GM23338 (cell line): ENCODE data around the gene AKR1C1. TPM values are rescaled to one million over a fixed set of nuclear protein-coding genes. Genes with fewer than 3 reads are reported as not detected.
"Not testable (repeated sequence)": the region's sequence is repeated elsewhere in the genome, so short reads cannot be mapped to it uniquely, and the experiment has no call there.

ENCODE experiments used
- ATAC-seq: fragments of 200-7000 bp; cut with Tn5 transposase; 3 replicates; pipeline ENCODE4 v1.9.1; 2020
- DNase-seq: peaks from one replicate; pipeline ENCODE4 v3.0.0-alpha.2; 2015; ENCODE audit warnings: low spot score
- H2AFZ ChIP-seq: fragments of 200-600 bp; sonication (generic); 2 replicates; pipeline ENCODE4 v1.8.0; 2016; ENCODE audit warnings: antibody characterized with exemption, mild to moderate bottlenecking, moderate library complexity
- H3F3A ChIP-seq: fragments of 200-600 bp; sonication (generic); replicated peaks from 2 replicates; pipeline ENCODE4 v1.8.0; 2017; ENCODE audit warnings: antibody characterized with exemption, mixed run types, low read depth
- H3K27ac ChIP-seq: fragments of 200-600 bp; sonication (generic); 2 replicates; pipeline ENCODE4 v1.6.1; 2016; ENCODE audit warnings: low read depth
- H3K27me3 ChIP-seq: fragments of 200-600 bp; sonication (generic); 2 replicates; pipeline ENCODE4 v1.8.0; 2016; ENCODE audit warnings: mild to moderate bottlenecking, mixed run types, moderate library complexity; ENCODE audit not compliant: insufficient read depth
- H3K36me3 ChIP-seq: fragments of 200-600 bp; sonication (generic); 2 replicates; pipeline ENCODE4 v1.8.0; 2016; ENCODE audit warnings: mild to moderate bottlenecking; ENCODE audit not compliant: insufficient read depth
- H3K4me1 ChIP-seq: fragments of 200-600 bp; sonication (generic); 2 replicates; pipeline ENCODE4 v1.8.0; 2016; ENCODE audit warnings: mild to moderate bottlenecking, moderate library complexity; ENCODE audit not compliant: insufficient read depth
- H3K4me2 ChIP-seq: fragments of 200-600 bp; sonication (generic); 2 replicates; pipeline ENCODE4 v1.7.1; 2017; ENCODE audit warnings: mixed run types
- H3K4me3 ChIP-seq: fragments of 200-600 bp; sonication (generic); 2 replicates; pipeline ENCODE4 v1.6.1; 2016; ENCODE audit warnings: mixed run types
- H3K79me2 ChIP-seq: fragments of 200-600 bp; sonication (generic); replicated peaks from 2 replicates; pipeline ENCODE4 v1.8.0; 2017; ENCODE audit warnings: mild to moderate bottlenecking; ENCODE audit not compliant: insufficient read depth
- H3K9me2 ChIP-seq: fragments of 200-600 bp; sonication (generic); 2 replicates; pipeline ENCODE4 v1.8.0; 2017; ENCODE audit not compliant: insufficient read depth
- H4K20me1 ChIP-seq: fragments of 200-600 bp; sonication (generic); replicated peaks from 2 replicates; pipeline ENCODE4 v1.8.0; 2017; ENCODE audit warnings: mild to moderate bottlenecking; ENCODE audit not compliant: insufficient read depth
- H3K27ac Mint-ChIP-seq: 2 replicates; pipeline ENCODE4 v1.8.0; 2020; ENCODE audit warnings: inconsistent platforms, mild to moderate bottlenecking, moderate library complexity, mixed read lengths
- H3K27me3 Mint-ChIP-seq: 3 replicates; pipeline ENCODE4 v1.8.0; 2022; ENCODE audit warnings: low read depth, mild to moderate bottlenecking, moderate library complexity, mixed read lengths, inconsistent platforms; ENCODE audit not compliant: insufficient read depth, poor library complexity
- H3K36me3 Mint-ChIP-seq: 3 replicates; pipeline ENCODE4 v1.8.0; 2021; ENCODE audit warnings: low read depth, mild to moderate bottlenecking, inconsistent platforms, moderate library complexity, mixed read lengths
- H3K4me1 Mint-ChIP-seq: 3 replicates; pipeline ENCODE4 v1.8.0; 2020; ENCODE audit warnings: mild to moderate bottlenecking, inconsistent platforms, mixed read lengths
- H3K4me3 Mint-ChIP-seq: 3 replicates; pipeline ENCODE4 v1.8.0; 2021; ENCODE audit warnings: moderate library complexity, mild to moderate bottlenecking, inconsistent platforms, mixed read lengths
- H3K9me3 Mint-ChIP-seq: 3 replicates; pipeline ENCODE4 v1.8.0; 2020; ENCODE audit warnings: moderate library complexity, mild to moderate bottlenecking, inconsistent platforms, mixed read lengths
- EZH2 ChIP-seq: fragments of 200-600 bp; sonication (generic); IDR thresholded peaks from one replicate; pipeline ENCODE4 v1.8.0; 2017; ENCODE audit warnings: antibody characterized with exemption, mild to moderate bottlenecking, low read depth; ENCODE audit not compliant: unreplicated experiment
- JUNB ChIP-seq: IDR thresholded peaks from one replicate; pipeline ENCODE4 v1.6.1; 2016; ENCODE audit warnings: antibody characterized with exemption; ENCODE audit not compliant: unreplicated experiment
- NANOG ChIP-seq: IDR thresholded peaks from 2 replicates; pipeline ENCODE4 v1.6.1; 2016; ENCODE audit warnings: antibody characterized with exemption, borderline replicate concordance
- polyA plus RNA-seq: library from polyadenylated mRNA; unstranded; fragments of >200 nt; fragmentation: Nextera tagmentation; extraction: Ambion mirVana; gene quantifications from 2 replicates; pipeline ENCODE4 v1.2.1, GENCODE V29; 2016
- small RNA-seq: library from RNA; depleted of rRNA; stranded (forward); fragments of <200 nt; gene quantifications from one replicate; pipeline ENCODE3, GENCODE V24; 2014; ENCODE audit warnings: low replicate concordance
- total RNA-seq: library from RNA; depleted of rRNA; stranded (reverse); fragments of >200 nt; shearing (Covaris generic); gene quantifications from 2 replicates; pipeline ENCODE4 v1.2.3, GENCODE V29; 2014; rRNA removed

AKR1C1 gene
- total and polyA plus RNA-seq, 2 experiments from 2014 or later, result 2.6 to 5.1 TPM

- no peak for TF ChIP-seq EZH2
- no peak for TF ChIP-seq NANOG
- no peak for TF ChIP-seq JUNB
Measured at GRCh38 chr10:5030989-5031388, 67.8 kb downstream of the AKR1C1 start (continued).

- not testable (repeated sequence) for H3K27ac ChIP-seq, H3K9me2 ChIP-seq, H3K4me3 ChIP-seq, H3K36me3 Mint-ChIP-seq, H3K4me2 ChIP-seq, H2AFZ ChIP-seq, DNase-seq, H3K36me3 ChIP-seq, ATAC-seq, H3K4me3 Mint-ChIP-seq, H3K79me2 ChIP-seq, H3K27ac Mint-ChIP-seq, H3K4me1 ChIP-seq, H3K27me3 Mint-ChIP-seq, H3K4me1 Mint-ChIP-seq, H3K27me3 ChIP-seq, H3F3A ChIP-seq, H4K20me1 ChIP-seq
- peaks cover 12% of the 10 kb centered on the region for H3K9me3 Mint-ChIP-seq
Measured at GRCh38 chr10:5031588-5031987, 68.4 kb downstream of the AKR1C1 start.

GRCh38 chr10:5032444-5032843 lies 69.2 kb downstream of the AKR1C1 start:
- not testable (repeated sequence) for ATAC-seq, H3K27ac ChIP-seq

More at GRCh38 chr10:5032444-5032843, 69.2 kb downstream of the AKR1C1 start:
- peaks cover 12% of the 10 kb centered on the region for H3K9me3 Mint-ChIP-seq
- H3K36me3 Mint-ChIP-seq, H3K27ac Mint-ChIP-seq, H3K79me2 ChIP-seq, H3K4me3 ChIP-seq, H3K4me2 ChIP-seq, H3K27me3 Mint-ChIP-seq, H3K4me3 Mint-ChIP-seq, H3F3A ChIP-seq, H3K9me2 ChIP-seq, H4K20me1 ChIP-seq, H3K36me3 ChIP-seq, H3K4me1 Mint-ChIP-seq, H3K27me3 ChIP-seq, DNase-seq, H2AFZ ChIP-seq, H3K4me1 ChIP-seq: not testable (repeated sequence)

Small RNA genes within 50 kb of the gene (small RNA-seq; reads per million reads assigned to genes)
- 0.12 reads per million for gene RF00096

Other genes starting within 250 kb of the AKR1C1 start
- gene AKR1E2, start 137.2 kb upstream of the AKR1C1 start, total RNA-seq, result 3.3 and 4.3 TPM in 2 replicates
- gene AKR1E2, start 137.2 kb upstream of the AKR1C1 start, polyA plus RNA-seq, result 2.2 and 3.4 TPM in 2 replicates
- gene AKR1C2, start 40.4 kb downstream of the AKR1C1 start, total RNA-seq, result 0.35 TPM in 1 of 2 replicates, not detected in the other
- 0.83 and 0.86 TPM in 2 replicates for gene AKR1C2, start 40.4 kb downstream of the AKR1C1 start, polyA plus RNA-seq
- gene AKR1C3, start 131.0 kb downstream of the AKR1C1 start, total RNA-seq, result 5.1 and 6.9 TPM in 2 replicates
- gene AKR1C3, start 131.0 kb downstream of the AKR1C1 start, polyA plus RNA-seq, result 6.2 and 9.1 TPM in 2 replicates
- not detected in 2 replicates for gene AKR1C8, start 221.7 kb downstream of the AKR1C1 start, total RNA-seq
- not detected in 2 replicates for gene AKR1C8, start 221.7 kb downstream of the AKR1C1 start, polyA plus RNA-seq
- gene AKR1C4, start 233.4 kb downstream of the AKR1C1 start, total RNA-seq, result not detected in 2 replicates
- gene AKR1C4, start 233.4 kb downstream of the AKR1C1 start, polyA plus RNA-seq, result not detected in 2 replicates